ENCODE data around the gene GPC6.

DNA sequence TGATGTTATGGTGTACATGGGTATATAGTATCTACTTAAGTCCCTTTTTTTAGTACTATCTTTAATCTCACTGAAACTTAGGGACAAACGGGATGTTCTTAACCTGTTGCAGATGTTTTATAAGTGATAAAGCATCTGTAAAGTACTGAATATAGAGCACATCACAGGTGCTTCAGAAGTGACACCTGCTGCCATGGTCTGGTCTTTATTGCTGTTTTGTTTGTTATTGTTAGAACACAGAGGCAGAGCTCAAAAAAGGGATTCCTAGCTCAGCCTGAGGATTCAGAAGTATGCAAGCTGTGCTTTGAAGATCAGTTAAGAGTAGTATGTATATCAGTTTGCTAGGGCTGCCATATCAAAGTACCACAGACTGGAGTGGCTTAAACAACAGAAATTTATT, 1033.4 kb downstream of the GPC6 start:
- TF ChIP-seq, protein P1, sequence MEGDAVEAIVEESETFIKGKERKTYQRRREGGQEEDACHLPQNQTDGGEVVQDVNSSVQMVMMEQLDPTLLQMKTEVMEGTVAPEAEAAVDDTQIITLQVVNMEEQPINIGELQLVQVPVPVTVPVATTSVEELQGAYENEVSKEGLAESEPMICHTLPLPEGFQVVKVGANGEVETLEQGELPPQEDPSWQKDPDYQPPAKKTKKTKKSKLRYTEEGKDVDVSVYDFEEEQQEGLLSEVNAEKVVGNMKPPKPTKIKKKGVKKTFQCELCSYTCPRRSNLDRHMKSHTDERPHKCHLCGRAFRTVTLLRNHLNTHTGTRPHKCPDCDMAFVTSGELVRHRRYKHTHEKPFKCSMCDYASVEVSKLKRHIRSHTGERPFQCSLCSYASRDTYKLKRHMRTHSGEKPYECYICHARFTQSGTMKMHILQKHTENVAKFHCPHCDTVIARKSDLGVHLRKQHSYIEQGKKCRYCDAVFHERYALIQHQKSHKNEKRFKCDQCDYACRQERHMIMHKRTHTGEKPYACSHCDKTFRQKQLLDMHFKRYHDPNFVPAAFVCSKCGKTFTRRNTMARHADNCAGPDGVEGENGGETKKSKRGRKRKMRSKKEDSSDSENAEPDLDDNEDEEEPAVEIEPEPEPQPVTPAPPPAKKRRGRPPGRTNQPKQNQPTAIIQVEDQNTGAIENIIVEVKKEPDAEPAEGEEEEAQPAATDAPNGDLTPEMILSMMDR (IDR thresholded peaks at IDR 0.05), result no peak
- no peak for TF ChIP-seq POLR2A (IDR thresholded peaks at IDR 0.05)

All from vagina (tissue), 2 donors.